Measurements from ENCODE around the gene R3HDML.

DNA sequence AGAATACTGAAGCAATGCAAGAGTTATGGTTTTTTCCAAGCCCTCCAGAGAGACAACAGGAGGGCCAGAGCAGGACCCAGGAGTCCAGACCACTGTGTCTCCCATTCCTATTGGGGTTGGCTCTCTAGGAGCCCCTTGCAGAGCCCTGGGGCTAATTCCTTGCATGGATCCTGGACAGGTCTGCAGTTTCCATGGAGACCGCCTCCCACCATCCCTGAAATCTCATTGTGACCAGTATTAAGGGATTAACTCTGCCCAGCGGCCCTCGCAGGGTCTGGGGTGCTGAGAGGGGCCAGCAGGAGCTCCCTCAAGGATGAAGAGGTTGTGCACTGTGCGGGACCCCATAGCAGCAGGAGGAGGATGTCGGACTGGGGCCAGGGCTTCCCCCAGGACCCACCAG is 53.4 kb downstream of the R3HDML start:
- TF ChIP-seq CTCF (IDR thresholded peaks at IDR 0.05; ENCODE audit: low read depth, low read length) (no peak), POLR2A (IDR thresholded peaks at IDR 0.05; ENCODE audit: extremely low read depth, insufficient read length) (no peak), MYC (IDR thresholded peaks at IDR 0.05; ENCODE audit: low read depth, low read length) (no peak), MAX (IDR thresholded peaks at IDR 0.05; ENCODE audit: low read depth, low read length) (no peak)
